ENCODE measurements around the gene RAB25.

The RAB25 gene

DNA sequence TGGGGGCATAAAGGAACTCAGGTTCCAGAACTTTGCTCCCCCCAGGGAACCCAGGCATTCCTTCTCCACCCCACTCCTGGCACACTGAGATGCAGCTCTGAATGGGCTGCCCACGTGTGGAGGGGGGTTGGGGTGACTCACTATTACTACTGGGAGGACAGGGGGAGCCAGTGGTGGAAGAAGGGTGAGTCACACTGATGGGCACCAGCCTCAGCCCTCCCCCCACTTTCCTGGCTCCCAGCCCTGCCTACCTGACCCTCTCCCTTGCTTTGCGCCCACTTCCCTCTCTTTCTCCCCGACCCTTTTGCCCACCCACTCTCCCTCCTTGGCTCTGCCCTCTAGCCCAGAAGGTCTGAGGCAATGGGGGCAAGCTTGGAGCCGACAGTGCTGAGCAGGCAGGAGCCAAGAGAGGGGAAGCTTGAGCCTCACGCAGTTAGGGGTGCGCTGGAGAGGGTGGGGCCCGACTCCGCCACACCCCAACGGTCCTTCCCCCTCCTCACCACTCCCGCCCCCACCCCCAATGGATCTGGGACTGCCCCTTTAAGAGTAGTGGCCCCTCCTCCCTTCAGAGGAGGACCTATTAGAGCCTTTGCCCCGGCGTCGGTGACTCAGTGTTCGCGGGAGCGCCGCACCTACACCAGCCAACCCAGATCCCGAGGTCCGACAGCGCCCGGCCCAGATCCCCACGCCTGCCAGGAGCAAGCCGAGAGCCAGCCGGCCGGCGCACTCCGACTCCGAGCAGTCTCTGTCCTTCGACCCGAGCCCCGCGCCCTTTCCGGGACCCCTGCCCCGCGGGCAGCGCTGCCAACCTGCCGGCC lies 53.4 kb downstream of the RAB25 start, which contains the start of gene LMNA (continued):
- TF ChIP-seq, protein P1, sequence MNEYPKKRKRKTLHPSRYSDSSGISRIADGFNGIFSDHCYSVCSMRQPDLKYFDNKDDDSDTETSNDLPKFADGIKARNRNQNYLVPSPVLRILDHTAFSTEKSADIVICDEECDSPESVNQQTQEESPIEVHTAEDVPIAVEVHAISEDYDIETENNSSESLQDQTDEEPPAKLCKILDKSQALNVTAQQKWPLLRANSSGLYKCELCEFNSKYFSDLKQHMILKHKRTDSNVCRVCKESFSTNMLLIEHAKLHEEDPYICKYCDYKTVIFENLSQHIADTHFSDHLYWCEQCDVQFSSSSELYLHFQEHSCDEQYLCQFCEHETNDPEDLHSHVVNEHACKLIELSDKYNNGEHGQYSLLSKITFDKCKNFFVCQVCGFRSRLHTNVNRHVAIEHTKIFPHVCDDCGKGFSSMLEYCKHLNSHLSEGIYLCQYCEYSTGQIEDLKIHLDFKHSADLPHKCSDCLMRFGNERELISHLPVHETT (tag by site-specific recombination; IDR thresholded peaks at IDR 0.05), result peak; percentile 75
- TF ChIP-seq MYNN (tag by site-specific recombination; IDR thresholded peaks at IDR 0.05; ENCODE audit: borderline replicate concordance), result no peak; the same call in 1 of the 2 replicates
- TF ChIP-seq, protein P2, sequence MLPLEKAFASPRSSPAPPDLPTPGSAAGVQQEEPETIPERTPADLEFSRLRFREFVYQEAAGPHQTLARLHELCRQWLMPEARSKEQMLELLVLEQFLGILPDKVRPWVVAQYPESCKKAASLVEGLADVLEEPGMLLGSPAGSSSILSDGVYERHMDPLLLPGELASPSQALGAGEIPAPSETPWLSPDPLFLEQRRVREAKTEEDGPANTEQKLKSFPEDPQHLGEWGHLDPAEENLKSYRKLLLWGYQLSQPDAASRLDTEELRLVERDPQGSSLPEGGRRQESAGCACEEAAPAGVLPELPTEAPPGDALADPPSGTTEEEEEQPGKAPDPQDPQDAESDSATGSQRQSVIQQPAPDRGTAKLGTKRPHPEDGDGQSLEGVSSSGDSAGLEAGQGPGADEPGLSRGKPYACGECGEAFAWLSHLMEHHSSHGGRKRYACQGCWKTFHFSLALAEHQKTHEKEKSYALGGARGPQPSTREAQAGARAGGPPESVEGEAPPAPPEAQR (tag by site-specific recombination; IDR thresholded peaks at IDR 0.05), result no peak
- TF ChIP-seq ZNF10 (tag by site-specific recombination; IDR thresholded peaks at IDR 0.05), result no peak
- TF ChIP-seq ZNF202 (tag by site-specific recombination; IDR thresholded peaks at IDR 0.05; ENCODE audit: borderline replicate concordance), result no peak
- TF ChIP-seq, protein P3, sequence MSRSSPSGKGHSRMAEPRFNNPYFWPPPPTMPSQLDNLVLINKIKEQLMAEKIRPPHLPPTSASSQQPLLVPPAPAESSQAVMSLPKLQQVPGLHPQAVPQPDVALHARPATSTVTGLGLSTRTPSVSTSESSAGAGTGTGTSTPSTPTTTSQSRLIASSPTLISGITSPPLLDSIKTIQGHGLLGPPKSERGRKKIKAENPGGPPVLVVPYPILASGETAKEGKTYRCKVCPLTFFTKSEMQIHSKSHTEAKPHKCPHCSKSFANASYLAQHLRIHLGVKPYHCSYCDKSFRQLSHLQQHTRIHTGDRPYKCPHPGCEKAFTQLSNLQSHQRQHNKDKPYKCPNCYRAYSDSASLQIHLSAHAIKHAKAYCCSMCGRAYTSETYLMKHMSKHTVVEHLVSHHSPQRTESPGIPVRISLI (tag by site-specific recombination; IDR thresholded peaks at IDR 0.05), result no peak
- TF ChIP-seq ZNF561 (tag by site-specific recombination; IDR thresholded peaks at IDR 0.05; ENCODE audit: borderline replicate concordance), result peak; percentile 40; the same call in 1 of the 2 replicates
- no peak for TF ChIP-seq ZNF777 (tag by site-specific recombination; IDR thresholded peaks at IDR 0.05; ENCODE audit: borderline replicate concordance)
- TF ChIP-seq KLF16 (tag by site-specific recombination; IDR thresholded peaks at IDR 0.05), result peak; percentile 60; the same call in 1 of the 2 replicates
- TF ChIP-seq ZBTB17 (tag by site-specific recombination; IDR thresholded peaks at IDR 0.05), result peak; percentile 75; the same call in 1 of the 2 replicates
- no peak for TF ChIP-seq MZF1 (tag by site-specific recombination; IDR thresholded peaks at IDR 0.05; ENCODE audit: borderline replicate concordance)
- no peak for TF ChIP-seq ZNF146 (tag by site-specific recombination; IDR thresholded peaks at IDR 0.05)
- TF ChIP-seq, protein P4, sequence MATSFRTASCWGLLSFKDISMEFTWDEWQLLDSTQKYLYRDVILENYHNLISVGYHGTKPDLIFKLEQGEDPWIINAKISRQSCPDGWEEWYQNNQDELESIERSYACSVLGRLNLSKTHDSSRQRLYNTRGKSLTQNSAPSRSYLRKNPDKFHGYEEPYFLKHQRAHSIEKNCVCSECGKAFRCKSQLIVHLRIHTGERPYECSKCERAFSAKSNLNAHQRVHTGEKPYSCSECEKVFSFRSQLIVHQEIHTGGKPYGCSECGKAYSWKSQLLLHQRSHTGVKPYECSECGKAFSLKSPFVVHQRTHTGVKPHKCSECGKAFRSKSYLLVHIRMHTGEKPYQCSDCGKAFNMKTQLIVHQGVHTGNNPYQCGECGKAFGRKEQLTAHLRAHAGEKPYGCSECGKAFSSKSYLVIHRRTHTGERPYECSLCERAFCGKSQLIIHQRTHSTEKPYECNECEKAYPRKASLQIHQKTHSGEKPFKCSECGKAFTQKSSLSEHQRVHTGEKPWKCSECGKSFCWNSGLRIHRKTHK (tag by site-specific recombination; IDR thresholded peaks at IDR 0.05), result no peak
- no peak for TF ChIP-seq KLF10 (tag by site-specific recombination; IDR thresholded peaks at IDR 0.05)
- no peak for TF ChIP-seq ZFP3 (tag by site-specific recombination; IDR thresholded peaks at IDR 0.05; ENCODE audit: low read depth)
- TF ChIP-seq, protein P5, sequence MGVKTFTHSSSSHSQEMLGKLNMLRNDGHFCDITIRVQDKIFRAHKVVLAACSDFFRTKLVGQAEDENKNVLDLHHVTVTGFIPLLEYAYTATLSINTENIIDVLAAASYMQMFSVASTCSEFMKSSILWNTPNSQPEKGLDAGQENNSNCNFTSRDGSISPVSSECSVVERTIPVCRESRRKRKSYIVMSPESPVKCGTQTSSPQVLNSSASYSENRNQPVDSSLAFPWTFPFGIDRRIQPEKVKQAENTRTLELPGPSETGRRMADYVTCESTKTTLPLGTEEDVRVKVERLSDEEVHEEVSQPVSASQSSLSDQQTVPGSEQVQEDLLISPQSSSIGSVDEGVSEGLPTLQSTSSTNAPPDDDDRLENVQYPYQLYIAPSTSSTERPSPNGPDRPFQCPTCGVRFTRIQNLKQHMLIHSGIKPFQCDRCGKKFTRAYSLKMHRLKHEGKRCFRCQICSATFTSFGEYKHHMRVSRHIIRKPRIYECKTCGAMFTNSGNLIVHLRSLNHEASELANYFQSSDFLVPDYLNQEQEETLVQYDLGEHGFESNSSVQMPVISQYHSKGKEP (tag by site-specific recombination; IDR thresholded peaks at IDR 0.05), result no peak
- TF ChIP-seq GFI1B (tag by site-specific recombination; IDR thresholded peaks at IDR 0.05), result no peak; the same call in 1 of the 2 replicates
- no peak for TF ChIP-seq ZNF416 (tag by site-specific recombination; IDR thresholded peaks at IDR 0.05)
- TF ChIP-seq ZNF24 (tag by site-specific recombination; IDR thresholded peaks at IDR 0.05), result peak; percentile 92
- TF ChIP-seq, protein P6, sequence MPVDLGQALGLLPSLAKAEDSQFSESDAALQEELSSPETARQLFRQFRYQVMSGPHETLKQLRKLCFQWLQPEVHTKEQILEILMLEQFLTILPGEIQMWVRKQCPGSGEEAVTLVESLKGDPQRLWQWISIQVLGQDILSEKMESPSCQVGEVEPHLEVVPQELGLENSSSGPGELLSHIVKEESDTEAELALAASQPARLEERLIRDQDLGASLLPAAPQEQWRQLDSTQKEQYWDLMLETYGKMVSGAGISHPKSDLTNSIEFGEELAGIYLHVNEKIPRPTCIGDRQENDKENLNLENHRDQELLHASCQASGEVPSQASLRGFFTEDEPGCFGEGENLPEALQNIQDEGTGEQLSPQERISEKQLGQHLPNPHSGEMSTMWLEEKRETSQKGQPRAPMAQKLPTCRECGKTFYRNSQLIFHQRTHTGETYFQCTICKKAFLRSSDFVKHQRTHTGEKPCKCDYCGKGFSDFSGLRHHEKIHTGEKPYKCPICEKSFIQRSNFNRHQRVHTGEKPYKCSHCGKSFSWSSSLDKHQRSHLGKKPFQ (tag by site-specific recombination; IDR thresholded peaks at IDR 0.05), result no peak
- no peak for TF ChIP-seq ZNF544 (tag by site-specific recombination; IDR thresholded peaks at IDR 0.05)
- TF ChIP-seq, protein P7, sequence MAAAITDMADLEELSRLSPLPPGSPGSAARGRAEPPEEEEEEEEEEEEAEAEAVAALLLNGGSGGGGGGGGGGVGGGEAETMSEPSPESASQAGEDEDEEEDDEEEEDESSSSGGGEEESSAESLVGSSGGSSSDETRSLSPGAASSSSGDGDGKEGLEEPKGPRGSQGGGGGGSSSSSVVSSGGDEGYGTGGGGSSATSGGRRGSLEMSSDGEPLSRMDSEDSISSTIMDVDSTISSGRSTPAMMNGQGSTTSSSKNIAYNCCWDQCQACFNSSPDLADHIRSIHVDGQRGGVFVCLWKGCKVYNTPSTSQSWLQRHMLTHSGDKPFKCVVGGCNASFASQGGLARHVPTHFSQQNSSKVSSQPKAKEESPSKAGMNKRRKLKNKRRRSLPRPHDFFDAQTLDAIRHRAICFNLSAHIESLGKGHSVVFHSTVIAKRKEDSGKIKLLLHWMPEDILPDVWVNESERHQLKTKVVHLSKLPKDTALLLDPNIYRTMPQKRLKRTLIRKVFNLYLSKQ (tag by site-specific recombination; IDR thresholded peaks at IDR 0.05; ENCODE audit: borderline replicate concordance), result no peak
- TF ChIP-seq, protein P8, sequence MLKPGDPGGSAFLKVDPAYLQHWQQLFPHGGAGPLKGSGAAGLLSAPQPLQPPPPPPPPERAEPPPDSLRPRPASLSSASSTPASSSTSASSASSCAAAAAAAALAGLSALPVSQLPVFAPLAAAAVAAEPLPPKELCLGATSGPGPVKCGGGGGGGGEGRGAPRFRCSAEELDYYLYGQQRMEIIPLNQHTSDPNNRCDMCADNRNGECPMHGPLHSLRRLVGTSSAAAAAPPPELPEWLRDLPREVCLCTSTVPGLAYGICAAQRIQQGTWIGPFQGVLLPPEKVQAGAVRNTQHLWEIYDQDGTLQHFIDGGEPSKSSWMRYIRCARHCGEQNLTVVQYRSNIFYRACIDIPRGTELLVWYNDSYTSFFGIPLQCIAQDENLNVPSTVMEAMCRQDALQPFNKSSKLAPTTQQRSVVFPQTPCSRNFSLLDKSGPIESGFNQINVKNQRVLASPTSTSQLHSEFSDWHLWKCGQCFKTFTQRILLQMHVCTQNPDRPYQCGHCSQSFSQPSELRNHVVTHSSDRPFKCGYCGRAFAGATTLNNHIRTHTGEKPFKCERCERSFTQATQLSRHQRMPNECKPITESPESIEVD (tag by site-specific recombination; IDR thresholded peaks at IDR 0.05), result no peak
- TF ChIP-seq ZNF785 (tag by site-specific recombination; IDR thresholded peaks at IDR 0.05), result peak; percentile 68; the same call in 1 of the 2 replicates
- peak; percentile 47; the same call in 1 of the 2 replicates for TF ChIP-seq ZNF473 (tag by site-specific recombination; IDR thresholded peaks at IDR 0.05)

All from HEK293 (cell line).